Left cardiac atrium (tissue), 4 donors: ENCODE data around the gene RRP9. TPM values are rescaled to one million over a fixed set of nuclear protein-coding genes. Genes with fewer than 3 reads are reported as not detected.

Experiments used
- ATAC-seq, 2 donors: fragments of 200-7000 bp; cut with Tn5 transposase; one replicate each; pipeline ENCODE4 v1.9.1; 2020; ENCODE audit warnings: mild to moderate bottlenecking in 2 of 2, moderate library complexity in 2 of 2
- DNase-seq: peaks from one replicate; pipeline ENCODE4 v3.0.0-alpha.2; 2020
- intact Hi-C, 2 donors: fragments of 100-400 bp; cut with DNase I; formaldehyde crosslinking; loops; one replicate each; pipeline versions ENCODE4 v1.14.1 to v1.15.1; 2022 to 2023
- total RNA-seq, 2 donors: library from RNA; stranded (reverse); fragmentation: NEBNext Ultra II Directional; extraction: Animal tissue kit (Norgen Biotek cat#: 25700); gene quantifications; one replicate each; pipeline ENCODE4 v1.2.1, GENCODE V29; 2021
- donor health status: DM: no; HTN: yes; CAD: no.
- donor health status: DM: no; HTN: yes; CAD: no; lungs with severe emphysema.
- donor health status: DM: yes; HTN: yes; CAD: no.
- donor health status: Dilated cardiomyopathy.

The RRP9 gene
- total RNA-seq, 2 donors from 2014 or later = 8.9 to 17.2 TPM

- no peak for DNase-seq
- no peak for ATAC-seq
- intact Hi-C loops = loop anchor here in 1 of 2 donors (2.0 kb wide), 1 partner anchor 31 kb away; the partner anchor contains the start of genes ABHD14A and ABHD14B
Observed at GRCh38 chr3:51943451-51944391, 2.0 kb upstream of the RRP9 start.

- DNase-seq (peak; percentile 72), ATAC-seq (peak; percentile 27 to 40)
- intact Hi-C loops = loop anchor here in 1 of 2 donors (2.0 kb wide), 1 partner anchor 32 kb away; the partner anchor contains the start of genes ABHD14A and ABHD14B
Observed at GRCh38 chr3:51942603-51943450, 1.1 kb upstream of the RRP9 start.

GRCh38 chr3:51941463-51941797 lies 274 bp downstream of the RRP9 start:
- peak in 1 of 2 donors; percentile 0 for ATAC-seq

GRCh38 chr3:51940648-51941462 lies 849 bp downstream of the RRP9 start:
- intact Hi-C loops = no loop called here
- ATAC-seq (no peak), DNase-seq (no peak)

More at GRCh38 chr3:51941463-51941797, 274 bp downstream of the RRP9 start:
- no peak for DNase-seq
- intact Hi-C loops = no loop called here

- ATAC-seq = no peak
- DNase-seq = no peak
- intact Hi-C loops = no loop called here
Observed at GRCh38 chr3:51938780-51939425, 2.8 kb downstream of the RRP9 start.

- DNase-seq (no peak), ATAC-seq (no peak)
- intact Hi-C loops = no loop called here
Observed at GRCh38 chr3:51937611-51938450, 3.9 kb downstream of the RRP9 start.

- intact Hi-C loops = no loop called here
- no peak for DNase-seq
- ATAC-seq = no peak
Observed at GRCh38 chr3:51937014-51937413, 4.7 kb downstream of the RRP9 start.

GRCh38 chr3:51935886-51936755 lies 5.6 kb downstream of the RRP9 start:
- no peak for ATAC-seq
- DNase-seq = no peak
- intact Hi-C loops = no loop called here

GRCh38 chr3:51934991-51935885 lies 6.5 kb downstream of the RRP9 start:
- no peak for DNase-seq
- intact Hi-C loops = no loop called here
- no peak for ATAC-seq

GRCh38 chr3:51934139-51934850 lies 7.4 kb downstream of the RRP9 start:
- DNase-seq = no peak
- intact Hi-C loops = no loop called here
- ATAC-seq = no peak

- no peak for DNase-seq
- no peak for ATAC-seq
- intact Hi-C loops = no loop called here
Observed at GRCh38 chr3:51933471-51934138, 8.1 kb downstream of the RRP9 start.

GRCh38 chr3:51932471-51933370 lies 9.0 kb downstream of the RRP9 start:
- DNase-seq (no peak), ATAC-seq (no peak)
- intact Hi-C loops = no loop called here

- intact Hi-C loops = no loop called here
- ATAC-seq (no peak), DNase-seq (no peak)
Observed at GRCh38 chr3:51931756-51932155, 9.9 kb downstream of the RRP9 start.

GRCh38 chr3:51930439-51930838 lies 11.3 kb downstream of the RRP9 start:
- intact Hi-C loops = no loop called here
- DNase-seq = no peak
- ATAC-seq = no peak
